ENCODE data around the gene MRPL28.
"Not testable (repeated sequence)": the region's sequence is repeated elsewhere in the genome, so short reads cannot be mapped to it uniquely, and the experiment has no call there.

Gene MRPL28

GRCh38 chr16:389352-389751 lies 19.0 kb upstream of the MRPL28 start:
- no peak for DNase-seq

DNA sequence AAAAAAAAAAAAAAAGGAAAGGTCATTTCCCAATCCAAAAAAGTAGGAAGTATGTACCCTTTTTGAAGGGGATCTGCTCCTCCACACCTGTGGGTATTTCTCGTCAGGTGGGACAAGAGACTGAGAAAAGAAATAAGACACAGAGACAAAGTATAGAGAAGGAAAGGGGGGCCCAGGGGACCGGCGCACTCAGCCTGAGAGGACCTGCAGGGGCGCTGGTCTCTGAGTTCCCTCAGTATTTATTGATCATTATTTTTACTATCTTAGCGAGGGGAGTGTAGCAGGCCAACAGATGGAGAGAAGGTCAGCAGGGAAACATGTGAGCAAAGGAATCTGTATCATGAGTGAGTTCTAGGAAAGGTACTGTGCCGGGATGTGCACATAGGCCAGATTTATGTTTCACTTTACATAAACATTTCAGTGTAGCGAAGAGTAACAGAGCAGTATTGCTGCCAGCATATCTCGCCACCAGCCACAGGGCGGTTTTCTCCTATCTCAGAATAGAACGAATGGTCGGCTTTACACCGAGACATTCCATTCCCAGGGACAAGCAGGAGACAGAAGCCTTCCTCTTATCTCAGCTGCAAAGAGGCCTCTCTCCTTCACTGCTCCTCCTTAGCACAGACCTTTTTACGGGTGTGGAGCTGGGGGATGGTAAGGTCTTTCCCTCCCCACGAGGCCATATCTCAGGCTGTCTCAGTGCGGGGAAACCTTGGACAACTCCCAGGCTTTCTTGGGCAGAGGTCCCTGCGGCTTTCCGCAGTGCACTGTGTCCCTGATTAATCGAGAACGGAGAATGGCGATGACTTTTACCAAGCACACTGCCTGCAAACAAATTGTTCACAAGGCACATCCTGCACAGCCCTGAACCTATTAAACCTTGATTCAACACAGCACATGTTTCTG lies 17.7 kb upstream of the MRPL28 start:
- DNase-seq: not testable (repeated sequence)

DNA sequence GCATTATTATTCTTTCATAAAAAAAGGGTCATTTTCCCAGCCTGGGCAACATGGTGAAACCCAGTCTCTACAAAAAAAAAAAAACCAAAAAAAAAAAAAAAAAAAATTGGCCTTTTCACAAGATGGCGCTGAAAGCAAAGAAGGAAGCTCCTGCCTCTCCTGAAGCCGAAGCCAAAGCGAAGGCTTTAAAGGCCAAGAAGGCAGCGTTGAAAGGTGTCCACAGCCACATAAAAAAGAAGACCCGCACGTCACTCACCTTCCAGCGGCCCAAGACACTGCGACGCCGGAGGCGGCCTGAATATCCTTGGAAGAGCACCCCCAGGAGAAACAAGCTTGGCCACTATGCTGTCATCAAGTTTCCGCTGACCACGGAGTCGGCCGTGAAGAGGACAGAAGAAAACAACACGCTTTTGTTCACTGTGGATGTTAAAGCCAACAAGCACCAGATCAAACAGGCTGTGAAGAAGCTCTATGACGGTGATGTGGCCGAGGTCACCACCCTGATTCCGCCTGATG lies 16.4 kb upstream of the MRPL28 start:
- no peak for DNase-seq

DNA sequence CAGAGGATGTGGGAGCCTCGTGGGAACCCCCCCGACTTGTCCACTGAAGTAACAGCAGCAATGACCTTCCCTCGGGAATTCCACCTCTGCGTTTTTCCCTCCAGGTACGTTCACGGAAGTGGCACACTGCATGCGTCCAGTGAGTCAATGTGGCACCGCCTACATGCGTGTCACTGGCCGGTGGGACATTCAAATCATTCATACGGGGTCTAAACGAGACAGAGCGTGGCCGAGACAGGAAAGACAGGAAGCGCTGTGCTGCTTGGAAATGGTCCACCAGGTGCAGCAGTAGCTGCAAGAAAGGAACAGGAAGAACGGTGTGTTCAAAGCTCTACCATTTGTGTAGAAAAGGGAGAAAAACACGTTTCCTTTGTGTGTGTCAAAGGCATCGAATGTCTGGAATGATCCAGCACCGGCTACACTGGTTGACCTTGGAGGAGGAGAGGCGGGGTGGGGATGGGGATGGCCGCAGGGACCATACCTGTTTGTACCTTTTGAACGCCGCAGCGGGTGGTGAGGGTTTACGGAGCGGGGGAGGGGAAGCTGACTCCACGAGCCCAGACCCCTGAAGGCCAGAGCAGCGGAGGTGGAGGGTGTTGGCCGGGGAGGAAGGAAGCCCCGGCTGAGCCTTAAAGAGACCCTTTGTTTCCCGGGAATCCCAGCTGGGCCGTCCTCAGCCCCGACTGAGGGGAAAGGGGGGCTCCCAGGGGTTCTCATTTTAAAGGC lies 13.2 kb upstream of the MRPL28 start:
- peak; percentile 49 for DNase-seq

DNA sequence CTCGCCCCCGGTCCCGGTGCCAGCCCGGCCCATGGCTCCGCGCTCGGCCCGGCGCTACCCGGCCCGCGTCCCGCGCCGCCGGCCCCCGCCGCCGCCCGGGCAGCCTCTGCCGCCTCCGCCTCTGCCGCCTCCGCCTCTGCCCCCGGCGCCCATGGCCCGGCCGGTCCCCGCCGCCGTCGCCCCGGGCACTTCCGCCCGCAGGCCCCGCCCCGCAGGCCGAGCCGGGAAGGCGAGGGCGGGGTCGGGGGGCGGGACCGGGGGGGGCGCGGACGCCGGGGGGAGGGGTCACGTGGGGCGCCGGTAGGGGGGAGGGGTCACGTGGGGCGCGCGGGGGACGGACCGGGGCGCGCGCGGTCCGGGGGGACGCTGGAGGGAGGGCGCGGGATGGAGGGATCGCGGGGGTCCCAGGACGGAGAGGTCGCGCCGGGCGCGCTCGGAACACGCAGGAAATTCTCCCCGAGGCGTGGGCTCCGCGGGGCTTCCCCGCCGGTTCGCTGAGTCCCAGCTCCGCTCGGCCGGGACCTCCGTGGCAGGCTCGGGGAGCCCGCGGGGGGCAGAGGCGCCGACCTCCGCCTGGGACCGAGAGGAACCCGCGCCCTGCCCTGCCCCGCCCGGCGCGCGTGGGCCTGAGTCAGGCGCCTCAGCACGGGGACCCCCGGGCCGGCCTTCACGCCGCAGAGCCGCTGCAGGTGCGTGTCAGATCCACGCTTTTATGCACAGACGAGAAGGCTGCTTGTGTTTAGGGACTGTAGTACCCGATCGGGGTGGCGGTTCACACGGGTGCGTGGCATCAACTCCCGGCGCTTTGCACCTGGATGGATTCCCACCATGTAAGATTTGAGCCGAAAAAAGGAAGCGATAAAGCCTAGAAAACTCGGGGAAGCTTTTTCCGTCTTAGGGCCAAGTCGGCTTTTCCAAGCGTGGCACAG lies 11.7 kb upstream of the MRPL28 start, which contains the start of gene PGAP6:
Gene PGAP6, minus strand, starts transcription at position 190 of the 929 bp plus-strand sequence. Its CDS starts 157 bp downstream, at position 33.
- DNase-seq: peak; percentile 73

DNA sequence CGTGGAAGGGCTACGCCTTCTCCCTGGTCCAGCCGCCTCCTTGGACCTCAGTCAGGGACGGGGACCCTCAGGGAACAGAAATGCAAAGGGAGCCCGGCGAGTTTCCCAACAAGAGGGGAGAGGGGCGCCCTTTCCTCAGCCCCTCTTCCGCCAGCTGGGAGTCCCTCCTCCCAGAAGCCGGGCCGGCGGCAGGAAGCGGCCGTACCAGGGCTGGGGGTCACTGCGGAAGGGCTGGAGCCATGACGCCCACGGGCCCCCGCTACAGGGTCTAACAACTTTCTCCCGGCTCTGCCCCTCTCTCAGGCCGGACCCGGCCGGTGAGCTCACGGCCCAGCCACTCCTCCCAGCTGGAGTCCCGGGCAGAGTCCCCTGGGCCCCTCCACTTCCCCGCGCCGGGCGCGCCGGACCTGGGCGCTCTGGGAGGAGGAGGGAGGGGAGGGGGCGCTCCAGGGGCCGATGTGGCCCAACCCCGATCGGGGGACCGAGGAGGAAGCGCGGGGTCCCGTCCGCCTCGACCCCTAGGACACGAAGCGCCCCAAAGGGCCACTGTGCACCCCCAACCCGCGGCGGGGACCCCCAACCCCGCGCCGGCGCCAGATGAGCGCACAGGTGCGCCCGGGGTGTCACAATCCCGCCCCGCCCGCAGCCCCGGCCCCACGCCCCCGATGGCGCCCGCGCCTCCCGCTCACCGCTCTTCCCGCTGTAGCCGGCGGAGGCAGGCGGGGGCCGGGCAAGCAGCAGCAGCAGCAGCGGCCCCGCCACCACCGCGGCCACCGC lies 10.9 kb upstream of the MRPL28 start:
- DNase-seq: no peak

GRCh38 chr16:380762-381011 lies 10.3 kb upstream of the MRPL28 start:
- DNase-seq: no peak

DNA sequence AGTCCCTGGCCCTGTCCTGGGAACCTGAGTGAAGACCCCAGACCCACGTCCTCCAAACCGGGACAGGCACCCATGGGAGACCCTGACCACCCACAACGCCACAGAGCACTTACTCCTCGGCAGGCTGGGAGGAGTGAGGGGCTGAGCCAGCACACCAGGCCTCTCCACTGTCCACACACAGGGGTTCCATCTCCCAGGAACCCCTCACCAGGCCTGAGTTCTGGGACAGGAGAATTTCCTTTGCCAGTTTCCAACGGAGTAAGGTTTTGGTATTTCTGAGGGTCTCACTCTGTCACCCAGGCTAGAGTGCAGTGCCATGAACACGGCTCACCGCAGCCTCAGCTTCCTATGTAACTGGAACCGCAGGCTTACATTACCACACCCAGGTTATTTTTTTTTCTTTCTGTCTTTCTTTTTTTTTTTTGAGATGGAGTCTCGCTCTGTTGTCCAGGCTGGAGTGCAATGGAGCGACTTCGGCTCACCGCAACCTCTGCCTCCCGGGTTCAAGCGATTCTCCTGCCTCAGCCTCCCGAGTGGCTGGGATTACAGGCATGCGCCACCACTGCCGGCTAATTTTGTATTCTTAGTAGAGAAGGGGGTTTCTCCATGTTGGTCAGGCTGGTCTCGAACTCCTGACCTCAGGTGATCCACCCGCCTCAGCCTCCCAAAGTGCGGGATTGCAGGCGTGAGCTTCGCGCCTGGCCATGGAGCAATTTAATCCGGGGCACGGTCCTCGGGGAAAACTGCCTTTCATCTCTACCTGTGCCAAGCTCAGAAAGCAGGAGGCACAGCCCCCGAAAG lies 9.8 kb upstream of the MRPL28 start:
- DNase-seq: peak; percentile 50

DNA sequence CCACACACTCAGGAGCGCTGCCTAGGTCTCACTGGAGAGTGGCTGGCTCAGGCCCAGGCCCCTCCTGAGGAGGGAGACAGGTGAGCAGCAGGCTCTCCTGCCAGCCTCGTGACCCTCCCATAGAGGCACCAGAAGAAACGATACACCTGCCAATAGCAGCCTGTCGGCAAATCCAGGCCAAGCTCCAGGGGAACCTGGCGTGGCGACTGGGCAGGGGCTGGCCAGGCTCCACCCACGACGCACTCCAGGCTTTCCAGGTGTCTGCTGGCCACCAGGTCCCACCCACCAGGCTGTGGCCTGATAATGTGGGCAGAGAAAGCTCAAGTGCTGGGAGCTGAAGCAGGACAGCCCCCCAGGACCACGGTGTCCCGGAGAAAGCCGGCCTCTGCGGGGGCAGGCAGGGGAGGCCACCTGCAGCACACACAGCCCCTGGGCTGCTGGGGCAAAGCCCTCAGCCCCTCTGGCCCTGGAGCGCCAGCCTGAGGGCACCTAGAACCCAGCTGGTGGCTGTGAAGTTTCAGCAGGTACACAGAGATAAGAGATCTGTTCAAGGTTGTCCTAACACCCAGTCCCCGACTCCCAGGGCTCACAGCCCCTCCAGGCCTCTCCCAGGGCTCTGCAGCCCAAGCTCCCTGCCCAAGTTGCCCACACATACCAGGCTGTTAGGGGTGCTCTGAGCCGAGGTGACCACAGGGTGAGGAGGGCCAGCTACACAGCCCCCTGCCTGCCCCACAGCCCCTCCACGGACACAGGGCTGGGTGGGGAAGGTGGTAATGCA lies 9.0 kb upstream of the MRPL28 start:
- DNase-seq: no peak

DNA sequence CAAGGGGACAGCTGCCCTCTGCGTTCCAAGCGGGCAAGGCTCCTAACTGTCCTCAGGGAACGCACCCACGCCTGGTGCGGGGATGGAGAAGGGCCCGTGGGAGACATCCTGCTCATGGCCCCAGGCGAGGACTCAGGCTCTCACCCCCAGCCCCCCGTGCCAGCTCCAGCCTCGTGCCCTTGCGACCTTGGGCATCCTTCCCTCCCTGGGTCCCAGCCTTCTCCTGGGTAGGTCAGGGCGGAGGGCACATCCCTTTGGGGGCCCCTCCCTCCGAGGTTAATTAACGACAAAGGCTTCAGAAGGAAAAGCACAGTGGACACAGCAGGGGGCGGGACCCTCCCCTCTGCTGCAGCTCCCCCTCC lies 8.5 kb upstream of the MRPL28 start:
- DNase-seq: no peak

DNA sequence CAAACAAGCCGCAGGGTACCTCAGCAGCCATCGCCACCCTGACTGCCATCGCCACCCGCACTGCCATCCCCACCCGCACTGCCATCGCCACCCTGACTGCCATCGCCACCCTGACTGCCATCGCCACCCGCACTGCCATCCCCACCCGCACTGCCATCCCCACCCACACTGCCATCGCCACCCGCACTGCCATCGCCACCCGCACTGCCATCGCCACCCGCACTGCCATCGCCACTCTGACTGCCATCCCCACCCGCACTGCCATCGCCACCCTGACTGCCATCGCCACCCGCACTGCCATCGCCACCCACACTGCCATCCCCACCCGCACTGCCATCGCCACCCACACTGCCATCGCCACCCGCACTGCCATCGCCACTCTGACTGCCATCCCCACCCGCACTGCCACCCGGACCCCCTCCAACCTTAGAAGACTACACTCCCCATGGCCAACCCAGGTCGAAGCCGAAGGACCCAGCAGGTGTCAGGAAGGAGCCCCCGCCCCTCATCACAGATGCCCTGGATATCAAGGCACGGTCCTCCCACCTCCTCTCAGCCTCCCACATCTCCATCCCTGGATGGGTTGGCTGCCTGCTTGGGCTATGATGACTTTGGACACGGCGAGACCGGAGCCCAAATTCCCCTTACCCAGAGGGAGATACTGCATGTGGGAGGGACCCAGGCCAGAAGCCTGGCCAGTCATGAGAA lies 7.9 kb upstream of the MRPL28 start:
- not testable (repeated sequence) for DNase-seq

- DNase-seq: no peak
Measured at GRCh38 chr16:377419-377951, 7.1 kb upstream of the MRPL28 start.

DNA sequence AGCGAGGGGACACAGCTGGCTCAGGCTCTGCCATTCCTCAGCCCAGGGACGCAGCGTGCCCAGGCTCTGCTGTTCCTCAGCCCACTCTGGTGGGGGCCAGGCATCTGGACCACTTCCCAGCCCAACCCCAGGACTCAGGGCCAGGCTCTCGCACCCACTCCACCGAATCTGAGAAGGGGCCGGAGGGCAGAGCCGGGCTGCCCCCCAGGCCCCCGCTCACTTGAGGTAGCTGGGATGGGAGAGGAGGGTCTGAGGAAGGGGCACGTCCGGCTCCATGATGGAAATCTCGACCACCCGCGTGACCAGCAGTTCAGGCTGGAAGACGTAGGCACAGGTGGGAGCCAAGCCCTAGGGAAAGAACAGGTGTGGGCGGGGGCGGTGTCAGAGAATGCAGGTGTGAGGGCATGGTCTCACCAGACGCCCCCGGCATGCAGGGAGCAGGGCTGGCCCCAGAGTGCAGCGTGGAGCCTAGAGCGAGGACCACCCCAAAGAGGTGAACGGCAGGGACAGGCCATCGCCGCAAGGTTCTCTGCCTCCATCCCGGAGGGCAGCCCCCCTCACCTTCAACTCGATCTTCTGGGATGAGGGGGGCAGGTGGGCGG lies 6.6 kb upstream of the MRPL28 start:
- no peak for DNase-seq

- no peak for DNase-seq
Measured at GRCh38 chr16:375927-376816, 5.8 kb upstream of the MRPL28 start.

DNA sequence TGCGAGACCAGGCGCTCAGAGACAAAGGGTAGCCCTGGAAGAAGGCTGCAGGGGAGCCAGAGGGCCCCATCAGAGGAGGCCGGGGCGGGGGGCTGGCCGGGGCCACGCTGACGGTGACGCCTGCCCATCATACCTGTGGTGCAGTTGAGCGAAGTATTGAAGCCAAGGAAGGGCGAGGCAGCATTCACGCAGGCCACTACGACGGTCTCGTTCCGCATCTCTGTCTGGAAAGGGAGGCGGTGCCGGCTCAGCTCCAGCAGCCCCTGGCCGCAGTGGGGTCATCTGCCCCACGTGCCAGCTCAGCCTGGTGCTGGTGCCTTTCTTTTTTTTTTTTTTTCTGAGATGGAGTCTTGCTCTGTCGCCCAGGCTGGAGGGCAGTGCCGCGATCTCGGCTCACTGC lies 4.9 kb upstream of the MRPL28 start:
- DNase-seq: no peak

GRCh38 chr16:374616-374926 lies 4.2 kb upstream of the MRPL28 start:
- no peak for DNase-seq

DNA sequence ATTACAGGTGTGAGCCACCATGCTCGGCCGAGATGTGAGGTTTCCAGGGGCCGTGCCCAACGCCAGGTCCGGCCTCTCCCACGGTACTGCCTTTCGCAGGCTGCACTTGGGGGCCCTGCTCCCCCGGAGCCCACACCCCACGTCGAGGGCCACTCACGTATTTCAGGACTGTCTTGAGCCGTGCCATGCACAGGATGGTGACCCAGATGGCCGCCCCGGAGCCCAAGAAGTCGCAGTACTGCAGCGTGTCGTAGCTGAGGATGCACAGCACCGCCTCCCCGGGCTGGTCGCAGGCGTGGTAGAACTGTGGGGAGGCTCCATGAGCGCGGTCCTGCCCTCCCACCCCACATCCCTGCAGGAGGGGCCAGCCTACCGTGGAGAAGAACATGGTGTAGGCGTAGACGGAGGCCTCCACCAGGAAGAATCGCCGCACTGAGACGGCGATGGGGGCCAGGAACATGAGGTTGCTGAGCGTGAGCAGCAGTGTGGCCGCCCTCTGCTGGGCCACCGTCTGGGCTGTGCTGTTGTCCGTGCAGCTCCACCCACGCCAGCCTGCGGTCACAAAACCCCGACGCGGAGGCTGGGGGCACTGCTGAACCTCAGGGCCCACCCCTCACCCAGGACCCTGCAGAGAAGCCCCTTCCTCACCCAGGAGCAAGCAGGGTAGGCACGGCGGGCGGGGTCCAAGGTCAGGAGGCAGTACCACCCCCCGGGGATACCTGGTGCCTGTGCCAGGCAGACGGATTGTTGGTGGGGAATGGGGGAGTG lies 3.7 kb upstream of the MRPL28 start:
- DNase-seq: no peak

All from CD4-positive, alpha-beta T cell treated with Interleukin-21 for 1 hour (primary cell).